GM12878 (cell line): ENCODE results near the gene S100A16. TPM values are rescaled to one million over a fixed set of nuclear protein-coding genes. Genes with fewer than 3 reads are reported as not detected.

Experiments
- ATAC-seq: fragments of 200-7000 bp; cut with Tn5 transposase; 3 replicates; pipeline ENCODE4 v1.9.1; 2020; ENCODE audit warnings: mild to moderate bottlenecking, moderate library complexity
- BruUV-seq: library from RNA; stranded (reverse); fragments of 400-500 nt; replicated peaks from 2 replicates; lab custom pipeline; 2021; lab: Mats Ljungman, UMichigan
- CTCF ChIA-PET: fragments of 300-600 bp; sonication (Branson Sonifier 250); formaldehyde crosslinking; extraction: SDS; loops from one replicate; lab custom pipeline; 2021; ENCODE audit warnings: inconsistent platforms; lab: Yijun Ruan, JAX
- POLR2A ChIA-PET: fragments of 350-600 bp; formaldehyde crosslinking; extraction: SDS; loops from one replicate; lab custom pipeline; 2021; ENCODE audit warnings: inconsistent platforms; lab: Charles Lee
- RAD21 ChIA-PET: fragments of 300-600 bp; sonication (Branson Sonifier 250); formaldehyde crosslinking; loops from one replicate; lab custom pipeline; 2023; ENCODE audit warnings: antibody characterized with exemption; ENCODE audit not compliant: unreplicated experiment; lab: Charles Lee
- SMC1A ChIA-PET: fragments of 300-600 bp; sonication (Branson Sonifier 250); formaldehyde crosslinking; loops from one replicate; lab custom pipeline; 2023; ENCODE audit not compliant: unreplicated experiment, uncharacterized antibody; lab: Charles Lee
- DNase-seq: peaks from one replicate; pipeline ENCODE4 v3.0.0-alpha.2; 2011; ENCODE audit warnings: low read depth, low spot score
- FAIRE-seq: peaks from 3 replicates; lab custom pipeline; 2011; peaks lifted over from hg19 to GRCh38; lab: Jason Lieb, UNC
- H2AFZ ChIP-seq: 2 replicates; pipeline ENCODE4 v1.6.0; 2011; ENCODE audit warnings: low read depth, low read length, control low read depth; ENCODE audit not compliant: control insufficient read depth
- H3K27ac ChIP-seq: 2 replicates; pipeline ENCODE4 v1.5.1; 2011; ENCODE audit warnings: control low read depth; ENCODE audit not compliant: control insufficient read depth, insufficient read depth
- H3K27me3 ChIP-seq, 2 experiments: replicated peaks in 1 of 2; 2 replicates each; pipeline versions ENCODE4 v1.6.0 to v1.6.1; 2011; ENCODE audit warnings: low read length in 1 of 2; ENCODE audit not compliant: control insufficient read depth in 2 of 2, insufficient read depth in 2 of 2
- H3K36me3 ChIP-seq, 2 experiments: 2 replicates each; pipeline ENCODE4 v1.5.1; 2011; ENCODE audit warnings: low read length in 1 of 2; ENCODE audit not compliant: control insufficient read depth in 2 of 2, insufficient read depth in 2 of 2
- H3K4me1 ChIP-seq: 2 replicates; pipeline ENCODE4 v1.6.1; 2011; ENCODE audit warnings: mild to moderate bottlenecking, low read length, moderate library complexity, mixed read lengths; ENCODE audit not compliant: control insufficient read depth, insufficient read depth
- H3K4me2 ChIP-seq: 2 replicates; pipeline ENCODE4 v1.6.0; 2011; ENCODE audit warnings: control low read depth; ENCODE audit not compliant: control insufficient read depth, insufficient read depth
- H3K4me3 ChIP-seq: fragments of 200-600 bp; sonication (generic); 2 replicates; pipeline ENCODE4 v1.5.1; 2016
- H3K79me2 ChIP-seq: 2 replicates; pipeline ENCODE4 v1.6.0; 2011; ENCODE audit warnings: low read length; ENCODE audit not compliant: control insufficient read depth, insufficient read depth
- H3K9ac ChIP-seq: 2 replicates; pipeline ENCODE4 v1.8.0; 2011; ENCODE audit warnings: low read length, control low read depth, mixed read lengths; ENCODE audit not compliant: control insufficient read depth, insufficient read depth
- H3K9me3 ChIP-seq: replicated peaks from 3 replicates; pipeline ENCODE4 v1.5.1; 2011; ENCODE audit warnings: mild to moderate bottlenecking, low read length; ENCODE audit not compliant: control insufficient read depth, insufficient read depth
- H4K20me1 ChIP-seq: 2 replicates; pipeline ENCODE4 v1.6.0; 2011; ENCODE audit not compliant: control insufficient read depth, insufficient read depth
- CHD1 ChIP-seq: IDR thresholded peaks from 2 replicates; pipeline ENCODE4 v1.6.1; 2012; ENCODE audit warnings: low read depth, low read length, improper control_type of control experiment
- ETV6 ChIP-seq, 2 experiments: fragments of 450-650 bp in 1 of 2; IDR thresholded peaks in 1 of 2; conservative IDR thresholded peaks in 1 of 2; 2 replicates each; pipeline ENCODE4 v1.6.1; 2014; ENCODE audit warnings: antibody characterized with exemption in 1 of 2, borderline replicate concordance in 1 of 2, low read depth in 1 of 2, mild to moderate bottlenecking in 1 of 2, moderate library complexity in 1 of 2
- IKZF1 ChIP-seq: fragments of 450-650 bp; conservative IDR thresholded peaks from 2 replicates; pipeline ENCODE4 v1.6.1; 2017; ENCODE audit warnings: antibody characterized with exemption, mild to moderate bottlenecking
- MTA2 ChIP-seq: fragments of 450-650 bp; IDR thresholded peaks from 2 replicates; pipeline ENCODE4 v1.6.1; 2016; ENCODE audit warnings: low read depth, mild to moderate bottlenecking, moderate library complexity
- MYC ChIP-seq: IDR thresholded peaks from 2 replicates; pipeline ENCODE4 v1.6.1; 2011; ENCODE audit warnings: mild to moderate bottlenecking, low read length, moderate library complexity, inconsistent platforms; ENCODE audit not compliant: insufficient read depth, insufficient replicate concordance, insufficient read length, severe bottlenecking
- RBBP5 ChIP-seq: fragments of 200-600 bp; sonication (generic); conservative IDR thresholded peaks from 2 replicates; pipeline ENCODE4 v1.6.1; 2016
- RCOR1 ChIP-seq: conservative IDR thresholded peaks from 2 replicates; pipeline ENCODE4 v1.6.1; 2012; ENCODE audit warnings: low read depth, low read length, improper control_type of control experiment
- SPI1 ChIP-seq: IDR thresholded peaks from 2 replicates; pipeline ENCODE4 v1.6.1; 2011; ENCODE audit warnings: low read depth, mild to moderate bottlenecking, low read length, moderate library complexity, borderline replicate concordance; ENCODE audit not compliant: insufficient read depth
- WGBS: methylation state at CpG from one replicate; pipeline ENCODE4 v1.1.6; 2016; ENCODE audit warnings: low lambda C conversion rate; ENCODE audit not compliant: insufficient replicate concordance, insufficient coverage; ENCODE audit errors: missing lambda C conversion rate; 5-methylcytosine and 5-hydroxymethylcytosine counted together
- in situ Hi-C: fragments of 300-500 bp; cut with MboI; formaldehyde crosslinking; loops from 9 replicates; pipeline ENCODE4 v1.14.3; 2018; ENCODE audit warnings: mixed read lengths
- intact Hi-C: fragments of 100-400 bp; cut with micrococcal nuclease; formaldehyde crosslinking; loops from one replicate; pipeline ENCODE4 v1.14.2; 2022; ENCODE audit not compliant: unreplicated experiment
- polyA plus RNA-seq, 11 experiments: library from polyadenylated mRNA; depleted of rRNA in 4 of 11; unstranded in 6 of 11; stranded (reverse) in 5 of 11; fragments of >200 nt; fragmentation: Nextera tagmentation in 4 of 11; fragmentation: Illumina TruSeq in 1 of 11; extraction: Ambion mirVana in 4 of 11; extraction: Trizol in 1 of 11; gene quantifications; 1 replicate in 1 of 11; 2 replicates in 10 of 11; pipeline versions ENCODE4 v1.2.1 to v1.2.3, GENCODE V29; 2011 to 2016; ENCODE audit warnings: inconsistent platforms in 2 of 11, missing spikeins in 2 of 11, low read depth in 1 of 11
- total RNA-seq, 4 experiments: library from RNA; depleted of rRNA in 3 of 4; stranded (reverse); fragments of >200 nt in 3 of 4; fragmentation: Illumina TruSeq in 1 of 4; extraction: Trizol in 1 of 4; gene quantifications; 2 replicates each; pipeline versions ENCODE4 v1.2.1 to v1.2.3, GENCODE V29; 2013 to 2021
- TF ChIP-seq, protein P1 (sequence below): fragments of 450-650 bp; IDR thresholded peaks from 2 replicates; pipeline ENCODE4 v1.6.1; 2017; ENCODE audit warnings: mild to moderate bottlenecking, low read depth, inconsistent platforms; ENCODE audit not compliant: poor library complexity, severe bottlenecking
- TF ChIP-seq, protein P2 (sequence below): fragments of 450-650 bp; IDR thresholded peaks from 2 replicates; pipeline ENCODE4 v1.6.1; 2017; ENCODE audit warnings: mild to moderate bottlenecking

S100A16 gene
- total and polyA plus RNA-seq, 10 of the 15 experiments (the other 5 are each of a cell fraction or from before 2014, with no cell fraction given) = 0.14 to 0.51 (median 0.25) TPM; not detected in 6

DNA sequence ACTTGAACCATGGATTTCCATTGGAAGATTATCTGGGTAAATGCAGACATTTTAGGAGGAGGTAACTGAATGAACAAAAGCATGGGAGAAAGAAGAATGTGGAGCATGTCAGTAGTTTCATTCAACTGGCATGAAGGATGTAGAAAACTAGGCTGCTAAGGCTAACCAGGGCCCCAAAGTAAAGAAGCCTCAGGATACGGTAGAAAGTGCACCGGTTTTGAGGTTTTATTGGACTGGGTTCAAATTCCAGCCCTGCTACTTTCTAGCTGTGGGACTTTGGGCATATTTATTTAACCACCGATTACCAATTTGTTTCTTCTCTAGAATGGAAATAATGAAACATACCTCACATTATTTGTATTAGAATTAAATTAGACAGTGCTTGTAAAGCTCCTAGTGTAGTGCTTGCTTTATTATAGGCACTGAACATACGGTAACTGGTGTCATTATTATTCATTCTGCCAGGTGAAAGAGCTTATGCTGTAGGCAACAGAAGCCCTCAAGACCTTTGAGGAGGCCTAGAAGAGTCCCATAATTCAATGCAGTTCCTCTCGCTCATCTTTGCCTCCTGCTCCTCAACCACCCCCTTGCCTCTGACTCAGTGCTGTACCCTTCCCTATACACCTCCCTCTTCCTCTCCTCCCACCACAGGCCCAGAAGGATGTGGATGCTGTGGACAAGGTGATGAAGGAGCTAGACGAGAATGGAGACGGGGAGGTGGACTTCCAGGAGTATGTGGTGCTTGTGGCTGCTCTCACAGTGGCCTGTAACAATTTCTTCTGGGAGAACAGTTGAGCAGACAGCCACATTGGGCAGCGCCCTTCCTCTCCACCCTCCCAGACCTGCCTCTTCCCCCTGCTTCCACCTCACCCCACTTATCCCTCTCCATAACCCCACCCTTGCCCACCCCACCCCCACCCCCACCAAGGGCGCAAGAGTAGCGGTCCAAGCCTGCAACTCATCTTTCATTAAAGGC, 18.4 kb upstream of the S100A16 start:
- WGBS = 71% methylated on average over 7 of the region's 10 CpGs
- Histone ChIP-seq H3K36me3 (peaks cover 0 to 6% of the 10 kb centered on the region in 2 experiments; a peak in 2 of 4 replicates), H3K4me3 (no peak overlapping the region), H3K9ac (no peak overlapping the region), H3K79me2 (peaks cover 23% of the 10 kb centered on the region), H3K27me3 (no peaks in the 10 kb centered on the region), H3K27ac (no peak overlapping the region), H3K9me3 (no peaks in the 10 kb centered on the region), H3K4me1 (peaks cover 14% of the 10 kb centered on the region), H4K20me1 (no peaks in the 10 kb centered on the region), H2AFZ (no peak overlapping the region), H3K4me2 (no peak overlapping the region)
- CTCF ChIA-PET = interaction anchor here (0.6 to 5.2 kb wide), 4 partner anchors 15 to 121 kb away, joined by 3 to 66 read pairs (median 8); partner anchors contain the start of genes S100A14 and S100A16
- no peak for DNase-seq
- no peak for ATAC-seq
- POLR2A ChIA-PET = interaction anchor here (0.6 kb wide), 1 partner anchor 250 kb away, joined by 3 read pairs; no protein-coding TSS in a partner anchor
- in situ Hi-C loops (no loop called here), intact Hi-C loops (no loop called here)
- TF ChIP-seq, protein P1, sequence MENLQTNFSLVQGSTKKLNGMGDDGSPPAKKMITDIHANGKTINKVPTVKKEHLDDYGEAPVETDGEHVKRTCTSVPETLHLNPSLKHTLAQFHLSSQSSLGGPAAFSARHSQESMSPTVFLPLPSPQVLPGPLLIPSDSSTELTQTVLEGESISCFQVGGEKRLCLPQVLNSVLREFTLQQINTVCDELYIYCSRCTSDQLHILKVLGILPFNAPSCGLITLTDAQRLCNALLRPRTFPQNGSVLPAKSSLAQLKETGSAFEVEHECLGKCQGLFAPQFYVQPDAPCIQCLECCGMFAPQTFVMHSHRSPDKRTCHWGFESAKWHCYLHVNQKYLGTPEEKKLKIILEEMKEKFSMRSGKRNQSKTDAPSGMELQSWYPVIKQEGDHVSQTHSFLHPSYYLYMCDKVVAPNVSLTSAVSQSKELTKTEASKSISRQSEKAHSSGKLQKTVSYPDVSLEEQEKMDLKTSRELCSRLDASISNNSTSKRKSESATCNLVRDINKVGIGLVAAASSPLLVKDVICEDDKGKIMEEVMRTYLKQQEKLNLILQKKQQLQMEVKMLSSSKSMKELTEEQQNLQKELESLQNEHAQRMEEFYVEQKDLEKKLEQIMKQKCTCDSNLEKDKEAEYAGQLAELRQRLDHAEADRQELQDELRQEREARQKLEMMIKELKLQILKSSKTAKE = no peak
- TF ChIP-seq MTA2 = no peak
- no peak for TF ChIP-seq RBBP5
- TF ChIP-seq CHD1 = no peak
- no peak for TF ChIP-seq RCOR1
- TF ChIP-seq SPI1 = no peak
- no peak for TF ChIP-seq ETV6 (conservative IDR thresholded peaks at IDR 0.05 in 1 of 2, IDR thresholded peaks at IDR 0.05 in 1 of 2; ENCODE audit: borderline replicate concordance in 1 of 2, low read depth in 1 of 2)
- TF ChIP-seq MYC = no peak
- TF ChIP-seq, protein P2, sequence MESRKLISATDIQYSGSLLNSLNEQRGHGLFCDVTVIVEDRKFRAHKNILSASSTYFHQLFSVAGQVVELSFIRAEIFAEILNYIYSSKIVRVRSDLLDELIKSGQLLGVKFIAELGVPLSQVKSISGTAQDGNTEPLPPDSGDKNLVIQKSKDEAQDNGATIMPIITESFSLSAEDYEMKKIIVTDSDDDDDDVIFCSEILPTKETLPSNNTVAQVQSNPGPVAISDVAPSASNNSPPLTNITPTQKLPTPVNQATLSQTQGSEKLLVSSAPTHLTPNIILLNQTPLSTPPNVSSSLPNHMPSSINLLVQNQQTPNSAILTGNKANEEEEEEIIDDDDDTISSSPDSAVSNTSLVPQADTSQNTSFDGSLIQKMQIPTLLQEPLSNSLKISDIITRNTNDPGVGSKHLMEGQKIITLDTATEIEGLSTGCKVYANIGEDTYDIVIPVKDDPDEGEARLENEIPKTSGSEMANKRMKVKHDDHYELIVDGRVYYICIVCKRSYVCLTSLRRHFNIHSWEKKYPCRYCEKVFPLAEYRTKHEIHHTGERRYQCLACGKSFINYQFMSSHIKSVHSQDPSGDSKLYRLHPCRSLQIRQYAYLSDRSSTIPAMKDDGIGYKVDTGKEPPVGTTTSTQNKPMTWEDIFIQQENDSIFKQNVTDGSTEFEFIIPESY = no peak
- no peak for TF ChIP-seq IKZF1
- no peak for FAIRE-seq
- RAD21 ChIA-PET = interaction anchor here (1.5 kb wide), 1 partner anchor 59 kb away, joined by 7 read pairs; no protein-coding TSS in a partner anchor
- BruUV-seq = TSS peak; percentile 52
- SMC1A ChIA-PET = interaction anchor here (1.0 kb wide), 1 partner anchor 31 kb away, joined by 3 read pairs; no protein-coding TSS in a partner anchor
